GM12878 (cell line): ENCODE data around the gene SEPHS2.

ENCODE experiments used
- CBX3 ChIP-seq: fragments of 200-600 bp; sonication (generic); IDR thresholded peaks from 2 replicates; pipeline ENCODE4 v1.6.1; 2016; ENCODE audit warnings: low read depth, borderline replicate concordance
- FOS ChIP-seq: IDR thresholded peaks from 3 replicates; pipeline ENCODE4 v1.6.1; 2011; ENCODE audit warnings: borderline replicate concordance; ENCODE audit not compliant: insufficient read length; ENCODE audit errors: extremely low read depth
- JUND ChIP-seq: IDR thresholded peaks from 2 replicates; pipeline ENCODE4 v1.6.1; 2012; ENCODE audit warnings: low read depth, mild to moderate bottlenecking, low read length, improper control_type of control experiment, moderate library complexity
- MTA2 ChIP-seq: fragments of 450-650 bp; IDR thresholded peaks from 2 replicates; pipeline ENCODE4 v1.6.1; 2016; ENCODE audit warnings: low read depth, mild to moderate bottlenecking, moderate library complexity
- POLR2AphosphoS5 ChIP-seq: IDR thresholded peaks from 2 replicates; pipeline ENCODE4 v1.6.1; 2011; ENCODE audit warnings: mild to moderate bottlenecking, low read length, inconsistent platforms
- REST ChIP-seq: IDR thresholded peaks from 2 replicates; pipeline ENCODE4 v1.6.1; 2012; ENCODE audit warnings: mild to moderate bottlenecking, low read depth, low read length
- RFX5 ChIP-seq: IDR thresholded peaks from 2 replicates; pipeline ENCODE4 v1.6.1; 2011; ENCODE audit warnings: low read depth, low read length, improper control_type of control experiment
- SMARCA5 ChIP-seq: fragments of 450-650 bp; IDR thresholded peaks from 2 replicates; pipeline ENCODE4 v1.6.1; 2017; ENCODE audit warnings: mild to moderate bottlenecking
- SP1 ChIP-seq: IDR thresholded peaks from one replicate; pipeline ENCODE4 v1.6.1; 2011; ENCODE audit warnings: low read depth, low read length
- ZBTB40 ChIP-seq: fragments of 450-650 bp; IDR thresholded peaks from 2 replicates; pipeline ENCODE4 v1.6.1; 2016; ENCODE audit warnings: mild to moderate bottlenecking, moderate library complexity, borderline replicate concordance
- ZNF24 ChIP-seq: fragments of 450-650 bp; IDR thresholded peaks from 2 replicates; pipeline ENCODE4 v1.6.1; 2017; ENCODE audit warnings: antibody characterized with exemption, mild to moderate bottlenecking
- TF ChIP-seq, protein P1 (sequence below), 3 experiments: IDR thresholded peaks in 2 of 3; conservative IDR thresholded peaks in 1 of 3; 2 replicates each; pipeline ENCODE4 v1.5.1; 2011; ENCODE audit warnings: low read depth in 3 of 3, low read length in 3 of 3, mild to moderate bottlenecking in 3 of 3, control low read depth in 2 of 3, moderate library complexity in 2 of 3, inconsistent platforms in 1 of 3, mixed read lengths in 1 of 3; ENCODE audit not compliant: control insufficient read depth in 2 of 3, insufficient read depth in 1 of 3; ENCODE audit errors: extremely low read depth in 1 of 3
- TF ChIP-seq, protein P2 (sequence below): IDR thresholded peaks from 2 replicates; pipeline ENCODE4 v1.6.1; 2012; ENCODE audit warnings: low read depth, low read length, improper control_type of control experiment

GRCh38 chr16:30428055-30428454, 17.6 kb downstream of the SEPHS2 start:
- TF ChIP-seq, protein P1, sequence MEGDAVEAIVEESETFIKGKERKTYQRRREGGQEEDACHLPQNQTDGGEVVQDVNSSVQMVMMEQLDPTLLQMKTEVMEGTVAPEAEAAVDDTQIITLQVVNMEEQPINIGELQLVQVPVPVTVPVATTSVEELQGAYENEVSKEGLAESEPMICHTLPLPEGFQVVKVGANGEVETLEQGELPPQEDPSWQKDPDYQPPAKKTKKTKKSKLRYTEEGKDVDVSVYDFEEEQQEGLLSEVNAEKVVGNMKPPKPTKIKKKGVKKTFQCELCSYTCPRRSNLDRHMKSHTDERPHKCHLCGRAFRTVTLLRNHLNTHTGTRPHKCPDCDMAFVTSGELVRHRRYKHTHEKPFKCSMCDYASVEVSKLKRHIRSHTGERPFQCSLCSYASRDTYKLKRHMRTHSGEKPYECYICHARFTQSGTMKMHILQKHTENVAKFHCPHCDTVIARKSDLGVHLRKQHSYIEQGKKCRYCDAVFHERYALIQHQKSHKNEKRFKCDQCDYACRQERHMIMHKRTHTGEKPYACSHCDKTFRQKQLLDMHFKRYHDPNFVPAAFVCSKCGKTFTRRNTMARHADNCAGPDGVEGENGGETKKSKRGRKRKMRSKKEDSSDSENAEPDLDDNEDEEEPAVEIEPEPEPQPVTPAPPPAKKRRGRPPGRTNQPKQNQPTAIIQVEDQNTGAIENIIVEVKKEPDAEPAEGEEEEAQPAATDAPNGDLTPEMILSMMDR (IDR thresholded peaks at IDR 0.05 in 2 of 3, conservative IDR thresholded peaks at IDR 0.05 in 1 of 3; ENCODE audit: control insufficient read depth in 2 of 3, extremely low read depth in 1 of 3, insufficient read depth in 1 of 3, low read depth in 3 of 3, low read length in 3 of 3) = no peak
- TF ChIP-seq JUND (no peak), MTA2 (no peak), REST (no peak), ZBTB40 (no peak), FOS (no peak), SMARCA5 (no peak), CBX3 (no peak), SP1 (no peak), RFX5 (no peak), ZNF24 (no peak), POLR2AphosphoS5 (no peak)
- TF ChIP-seq, protein P2, sequence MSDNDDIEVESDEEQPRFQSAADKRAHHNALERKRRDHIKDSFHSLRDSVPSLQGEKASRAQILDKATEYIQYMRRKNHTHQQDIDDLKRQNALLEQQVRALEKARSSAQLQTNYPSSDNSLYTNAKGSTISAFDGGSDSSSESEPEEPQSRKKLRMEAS = no peak
